Neural cell (in vitro differentiated cells): Measurements from ENCODE around the gene ANKRD33. TPM values are rescaled to one million over a fixed set of nuclear protein-coding genes. Genes with fewer than 3 reads are reported as not detected.

Experiments
- polyA plus RNA-seq: library from polyadenylated mRNA; depleted of rRNA; stranded (reverse); fragments of >200 nt; gene quantifications from 2 replicates; pipeline ENCODE4 v1.2.3, GENCODE V29; 2014

ANKRD33 gene
- polyA plus RNA-seq, 1 donor from 2014 or later = not detected

Other genes with a start within 250 kb of the ANKRD33 start
- gene FIGNL2, start 39.4 kb upstream of the ANKRD33 start, polyA plus RNA-seq = 0.06 and 0.21 TPM in 2 replicates
- gene ACVRL1, start 19.4 kb downstream of the ANKRD33 start, polyA plus RNA-seq = not detected in 2 replicates
- 47.2 and 52.3 TPM in 2 replicates for gene ACVR1B, start 63.6 kb downstream of the ANKRD33 start, polyA plus RNA-seq
- 5.4 and 6.1 TPM in 2 replicates for gene TAMALIN, start 118.8 kb downstream of the ANKRD33 start, polyA plus RNA-seq
- gene NR4A1, start 163.3 kb downstream of the ANKRD33 start, polyA plus RNA-seq = 3.4 and 6.1 TPM in 2 replicates
- 53.9 and 55.6 TPM in 2 replicates for gene ATG101, start 181.9 kb downstream of the ANKRD33 start, polyA plus RNA-seq
- not detected in 2 replicates for gene SMIM41, start 191.6 kb downstream of the ANKRD33 start, polyA plus RNA-seq